Endothelial cell of umbilical vein (primary cell): ENCODE results near the gene ADARB1. TPM values are rescaled to one million over a fixed set of nuclear protein-coding genes. Genes with fewer than 3 reads are reported as not detected.

Experiments used
- BruUV-seq: library from RNA; stranded (reverse); fragments of 400-500 nt; replicated peaks from 2 replicates; lab custom pipeline; 2021; lab: Mats Ljungman, UMichigan
- CTCF ChIA-PET: fragments of 300-600, 350-600 bp; sonication (Branson Sonifier 250); formaldehyde crosslinking; loops from one replicate; lab custom pipeline; 2021; ENCODE audit warnings: antibody characterized with exemption, inconsistent platforms; lab: Charles Lee
- POLR2A ChIA-PET: fragments of 300-600, 350-600 bp; sonication (Branson Sonifier 250); formaldehyde crosslinking; loops from one replicate; lab custom pipeline; 2021; ENCODE audit warnings: antibody characterized with exemption, inconsistent platforms; lab: Charles Lee
- DNase-seq: peaks from one replicate; pipeline ENCODE4 v3.0.0-alpha.2; 2011; ENCODE audit warnings: low read depth, low spot score
- FAIRE-seq: peaks from 2 replicates; lab custom pipeline; 2011; peaks lifted over from hg19 to GRCh38; lab: Jason Lieb, UNC
- H2AFZ ChIP-seq: 2 replicates; pipeline ENCODE4 v1.6.0; 2012; ENCODE audit warnings: low read depth, low read length, control low read depth, inconsistent platforms
- H3K27ac ChIP-seq: 2 replicates; pipeline ENCODE4 v1.5.1; 2011; ENCODE audit warnings: low read depth, mild to moderate bottlenecking, control low read depth, low read length, moderate library complexity; ENCODE audit not compliant: insufficient read depth
- H3K27me3 ChIP-seq, 2 experiments: 2 replicates each; pipeline versions ENCODE4 v1.6.0 to v1.6.1; 2011; ENCODE audit warnings: low read length in 2 of 2, mixed read lengths in 1 of 2; ENCODE audit not compliant: control insufficient read depth in 2 of 2, insufficient read depth in 2 of 2
- H3K36me3 ChIP-seq, 2 experiments: 2 replicates in 1 of 2; 3 replicates in 1 of 2; pipeline ENCODE4 v1.5.1; 2011; ENCODE audit warnings: low read length in 2 of 2, mild to moderate bottlenecking in 1 of 2, moderate library complexity in 1 of 2; ENCODE audit not compliant: control insufficient read depth in 2 of 2, insufficient read depth in 2 of 2; ENCODE audit errors: extremely low read depth in 1 of 2
- H3K4me1 ChIP-seq: 3 replicates; pipeline ENCODE4 v1.5.1; 2011; ENCODE audit warnings: mild to moderate bottlenecking, low read length; ENCODE audit not compliant: control insufficient read depth, insufficient read depth; ENCODE audit errors: extremely low read depth
- H3K4me2 ChIP-seq: 2 replicates; pipeline ENCODE4 v1.6.1; 2011; ENCODE audit warnings: low read length, control low read depth, mixed read lengths; ENCODE audit not compliant: insufficient read depth
- H3K4me3 ChIP-seq, 3 experiments: fragments of 200-600 bp in 1 of 3; sonication (generic), shearing (Covaris generic) in 1 of 3; replicated peaks in 1 of 3; 2 replicates each; pipeline ENCODE4 v1.5.1; 2011 to 2016; ENCODE audit warnings: control low read depth in 3 of 3, low read length in 3 of 3, mild to moderate bottlenecking in 2 of 3, inconsistent platforms in 1 of 3, low read depth in 1 of 3, moderate library complexity in 1 of 3; ENCODE audit not compliant: insufficient read depth in 1 of 3
- H3K79me2 ChIP-seq: 2 replicates; pipeline ENCODE4 v1.6.0; 2012; ENCODE audit warnings: low read length, inconsistent platforms; ENCODE audit not compliant: control insufficient read depth, insufficient read depth
- H3K9ac ChIP-seq: replicated peaks from 2 replicates; pipeline ENCODE3; 2011; ENCODE audit warnings: low read length, control low read depth; ENCODE audit not compliant: insufficient read depth; ENCODE audit errors: extremely low read depth
- H3K9me1 ChIP-seq: replicated peaks from 3 replicates; pipeline ENCODE4 v1.6.0; 2011; ENCODE audit warnings: mild to moderate bottlenecking, low read length; ENCODE audit not compliant: control insufficient read depth, insufficient read depth; ENCODE audit errors: extremely low read depth
- H3K9me3 ChIP-seq: replicated peaks from 2 replicates; pipeline ENCODE4 v1.5.1; 2012; ENCODE audit warnings: low read length, inconsistent platforms; ENCODE audit not compliant: control insufficient read depth, insufficient read depth
- H4K20me1 ChIP-seq: replicated peaks from 2 replicates; pipeline ENCODE3; 2011; ENCODE audit warnings: mild to moderate bottlenecking, low read length; ENCODE audit not compliant: control insufficient read depth, insufficient read depth; ENCODE audit errors: extremely low read depth
- EZH2 ChIP-seq: IDR thresholded peaks from 2 replicates; pipeline ENCODE4 v1.6.1; 2012; ENCODE audit warnings: borderline replicate concordance, low read depth, mild to moderate bottlenecking, moderate library complexity, low read length, inconsistent platforms; ENCODE audit not compliant: severe bottlenecking
- FOS ChIP-seq: IDR thresholded peaks from 2 replicates; pipeline ENCODE4 v1.6.1; 2011; ENCODE audit warnings: mild to moderate bottlenecking, low read length, moderate library complexity, borderline replicate concordance; ENCODE audit not compliant: insufficient read depth
- GATA2 ChIP-seq: IDR thresholded peaks from 2 replicates; pipeline ENCODE4 v1.7.0; 2011; ENCODE audit warnings: low read depth, mild to moderate bottlenecking, moderate library complexity, mixed read lengths, low read length; ENCODE audit not compliant: insufficient read length, insufficient read depth
- JUN ChIP-seq: IDR thresholded peaks from 2 replicates; pipeline ENCODE4 v1.6.1; 2011; ENCODE audit warnings: borderline replicate concordance, low read depth; ENCODE audit not compliant: insufficient read length, insufficient read depth
- MYC ChIP-seq: IDR thresholded peaks from one replicate; pipeline ENCODE4 v1.6.1; 2011; ENCODE audit warnings: mild to moderate bottlenecking, low read depth, low read length
- POLR2A ChIP-seq: IDR thresholded peaks from 2 replicates; pipeline ENCODE4 v1.6.1; 2012; ENCODE audit warnings: low read depth, mild to moderate bottlenecking, control low read depth, low read length
- POLR2AphosphoS5 ChIP-seq: IDR thresholded peaks from 2 replicates; pipeline ENCODE4 v1.6.1; 2012; ENCODE audit warnings: low read depth, mild to moderate bottlenecking, control low read depth, low read length, moderate library complexity; ENCODE audit not compliant: insufficient read depth
- dilution Hi-C: fragments of 300-500 bp; cut with MboI; formaldehyde crosslinking; loops from one replicate; pipeline ENCODE4 v1.15.0; 2019; ENCODE audit warnings: low sequenced_read_pairs; ENCODE audit not compliant: extremely low pct_ligation_motif_present
- intact Hi-C: fragments of 100-400 bp; cut with micrococcal nuclease; formaldehyde crosslinking; loops from one replicate; pipeline ENCODE4 v1.10.0; 2022
- polyA plus RNA-seq, 4 experiments: library from polyadenylated mRNA; depleted of rRNA in 3 of 4; stranded (reverse) in 3 of 4; unstranded in 1 of 4; fragments of >200 nt; gene quantifications; 2 replicates each; pipeline versions ENCODE4 v1.2.1 to v1.2.3, GENCODE V29; 2011 to 2012; ENCODE audit warnings: missing spikeins in 1 of 4
- total RNA-seq: library from RNA; stranded (reverse); gene quantifications from 2 replicates; pipeline ENCODE4 v1.2.3, GENCODE V29; 2021
- TF ChIP-seq, protein P1 (sequence below): IDR thresholded peaks from 2 replicates; pipeline ENCODE4 v1.6.1; 2011; ENCODE audit not compliant: insufficient read depth, insufficient read length
- TF ChIP-seq, protein P2 (sequence below), 2 donors: IDR thresholded peaks; 1 replicate in 1 of 2; 2 replicates in 1 of 2; pipeline ENCODE4 v1.5.1; 2011; ENCODE audit warnings: low read length in 2 of 2, mild to moderate bottlenecking in 2 of 2, moderate library complexity in 2 of 2, control low read depth in 1 of 2, inconsistent platforms in 1 of 2, low read depth in 1 of 2; ENCODE audit not compliant: insufficient read depth in 1 of 2; ENCODE audit errors: extremely low read depth in 1 of 2

ADARB1 gene
- total and polyA plus RNA-seq, 2 donors (not counting 3 experiments of a cell fraction or from before 2014, with no cell fraction given): 32.5 to 54.3 TPM

DNA sequence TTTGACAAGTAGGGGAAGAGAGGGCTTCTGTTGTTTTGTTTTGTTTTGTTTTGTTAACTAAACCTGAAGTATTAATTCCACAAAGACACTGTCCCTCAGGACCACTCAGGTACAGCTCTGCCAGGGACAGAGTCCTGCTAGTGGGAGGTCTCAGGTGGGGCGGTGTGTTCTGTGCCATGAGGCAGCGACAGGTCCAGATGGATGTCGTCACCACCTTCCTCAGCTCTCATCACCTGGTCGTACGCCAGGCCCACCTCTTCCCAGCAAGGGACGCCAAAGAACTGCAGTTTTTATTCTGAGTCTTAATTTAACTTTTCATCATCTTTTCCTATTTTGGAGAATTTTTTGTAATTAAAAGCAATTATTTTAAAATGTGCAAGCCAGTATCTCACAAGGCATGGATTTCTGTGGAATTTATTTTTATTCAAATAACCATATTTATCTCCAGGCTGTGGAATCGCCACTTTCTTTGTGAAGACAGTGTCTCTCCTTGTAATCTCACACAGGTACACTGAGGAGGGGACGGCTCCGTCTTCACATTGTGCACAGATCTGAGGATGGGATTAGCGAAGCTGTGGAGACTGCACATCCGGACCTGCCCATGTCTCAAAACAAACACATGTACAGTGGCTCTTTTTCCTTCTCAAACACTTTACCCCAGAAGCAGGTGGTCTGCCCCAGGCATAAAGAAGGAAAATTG is 150.8 kb downstream of the ADARB1 start:
- H3K79me2 ChIP-seq: no peaks in the 10 kb centered on the region
- dilution Hi-C loops (no loop called here), intact Hi-C loops (no loop called here)
- DNase-seq (no peak), FAIRE-seq (no peak)
- no peak for TF ChIP-seq MYC
- TF ChIP-seq, protein P1, sequence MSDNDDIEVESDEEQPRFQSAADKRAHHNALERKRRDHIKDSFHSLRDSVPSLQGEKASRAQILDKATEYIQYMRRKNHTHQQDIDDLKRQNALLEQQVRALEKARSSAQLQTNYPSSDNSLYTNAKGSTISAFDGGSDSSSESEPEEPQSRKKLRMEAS: no peak
- TF ChIP-seq FOS: no peak
- TF ChIP-seq POLR2A: no peak
- TF ChIP-seq JUN: no peak
- TF ChIP-seq, protein P2, sequence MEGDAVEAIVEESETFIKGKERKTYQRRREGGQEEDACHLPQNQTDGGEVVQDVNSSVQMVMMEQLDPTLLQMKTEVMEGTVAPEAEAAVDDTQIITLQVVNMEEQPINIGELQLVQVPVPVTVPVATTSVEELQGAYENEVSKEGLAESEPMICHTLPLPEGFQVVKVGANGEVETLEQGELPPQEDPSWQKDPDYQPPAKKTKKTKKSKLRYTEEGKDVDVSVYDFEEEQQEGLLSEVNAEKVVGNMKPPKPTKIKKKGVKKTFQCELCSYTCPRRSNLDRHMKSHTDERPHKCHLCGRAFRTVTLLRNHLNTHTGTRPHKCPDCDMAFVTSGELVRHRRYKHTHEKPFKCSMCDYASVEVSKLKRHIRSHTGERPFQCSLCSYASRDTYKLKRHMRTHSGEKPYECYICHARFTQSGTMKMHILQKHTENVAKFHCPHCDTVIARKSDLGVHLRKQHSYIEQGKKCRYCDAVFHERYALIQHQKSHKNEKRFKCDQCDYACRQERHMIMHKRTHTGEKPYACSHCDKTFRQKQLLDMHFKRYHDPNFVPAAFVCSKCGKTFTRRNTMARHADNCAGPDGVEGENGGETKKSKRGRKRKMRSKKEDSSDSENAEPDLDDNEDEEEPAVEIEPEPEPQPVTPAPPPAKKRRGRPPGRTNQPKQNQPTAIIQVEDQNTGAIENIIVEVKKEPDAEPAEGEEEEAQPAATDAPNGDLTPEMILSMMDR (IDR thresholded peaks at IDR 0.05; ENCODE audit: extremely low read depth in 1 of 2, insufficient read depth in 1 of 2, low read depth in 1 of 2, low read length in 2 of 2): no peak
- TF ChIP-seq POLR2AphosphoS5: no peak
- TF ChIP-seq EZH2: no peak
- no peak for TF ChIP-seq GATA2
- H3K4me1 ChIP-seq: no peaks in the 10 kb centered on the region
- H3K9ac ChIP-seq: no peak overlapping the region
- no peak overlapping the region for H2AFZ ChIP-seq
- POLR2A ChIA-PET: no interaction called here
- BruUV-seq: no TSS peak
- H3K4me2 ChIP-seq: no peak overlapping the region
- no peaks in the 10 kb centered on the region for H3K9me1 ChIP-seq
- no peaks in the 10 kb centered on the region for H4K20me1 ChIP-seq
- H3K9me3 ChIP-seq: no peaks in the 10 kb centered on the region
- no peak overlapping the region for H3K27ac ChIP-seq
- peaks cover 0 to 16% of the 10 kb centered on the region in 2 experiments for H3K36me3 ChIP-seq
- CTCF ChIA-PET: no interaction called here
- no peak overlapping the region for H3K4me3 ChIP-seq
- H3K27me3 ChIP-seq: no peaks in the 10 kb centered on the region
